T-helper 1 cell treated with Interleukin-12 subunit alpha and Interleukin-12 subunit beta and Interleukin-4 antibody, amounts not matched to agents 30 μg/mL and 1 μg/mL, for 36 hours (primary cell): ENCODE data around the gene METTL25B.
"Not testable (repeated sequence)": the region's sequence is repeated elsewhere in the genome, so short reads cannot be mapped to it uniquely, and the experiment has no call there.

Experiments
- H3K27ac Mint-ChIP-seq: one replicate; pipeline ENCODE4 v1.8.0; 2021; ENCODE audit warnings: mild to moderate bottlenecking, mixed read lengths
- H3K27me3 Mint-ChIP-seq: one replicate; pipeline ENCODE4 v1.8.0; 2021; ENCODE audit warnings: low read depth, mixed read lengths
- H3K36me3 Mint-ChIP-seq: one replicate; pipeline ENCODE4 v1.8.0; 2021; ENCODE audit warnings: low read depth, mixed read lengths
- H3K4me1 Mint-ChIP-seq: one replicate; pipeline ENCODE4 v1.8.0; 2021; ENCODE audit warnings: low read depth, mixed read lengths
- H3K4me3 Mint-ChIP-seq: one replicate; pipeline ENCODE4 v1.8.0; 2021; ENCODE audit warnings: mild to moderate bottlenecking, moderate library complexity, mixed read lengths
- H3K9me3 Mint-ChIP-seq: one replicate; pipeline ENCODE4 v1.8.0; 2021; ENCODE audit warnings: mixed read lengths

Gene METTL25B

GRCh38 chr1:156756355-156756754, 28.1 kb downstream of the METTL25B start:
- Mint-ChIP-seq H3K27me3 (no peaks in the 10 kb centered on the region), H3K36me3 (peaks cover 3% of the 10 kb centered on the region), H3K9me3 (no peaks in the 10 kb centered on the region), H3K4me1 (peaks cover 7% of the 10 kb centered on the region), H3K4me3 (no peak overlapping the region), H3K27ac (no peak overlapping the region)

DNA sequence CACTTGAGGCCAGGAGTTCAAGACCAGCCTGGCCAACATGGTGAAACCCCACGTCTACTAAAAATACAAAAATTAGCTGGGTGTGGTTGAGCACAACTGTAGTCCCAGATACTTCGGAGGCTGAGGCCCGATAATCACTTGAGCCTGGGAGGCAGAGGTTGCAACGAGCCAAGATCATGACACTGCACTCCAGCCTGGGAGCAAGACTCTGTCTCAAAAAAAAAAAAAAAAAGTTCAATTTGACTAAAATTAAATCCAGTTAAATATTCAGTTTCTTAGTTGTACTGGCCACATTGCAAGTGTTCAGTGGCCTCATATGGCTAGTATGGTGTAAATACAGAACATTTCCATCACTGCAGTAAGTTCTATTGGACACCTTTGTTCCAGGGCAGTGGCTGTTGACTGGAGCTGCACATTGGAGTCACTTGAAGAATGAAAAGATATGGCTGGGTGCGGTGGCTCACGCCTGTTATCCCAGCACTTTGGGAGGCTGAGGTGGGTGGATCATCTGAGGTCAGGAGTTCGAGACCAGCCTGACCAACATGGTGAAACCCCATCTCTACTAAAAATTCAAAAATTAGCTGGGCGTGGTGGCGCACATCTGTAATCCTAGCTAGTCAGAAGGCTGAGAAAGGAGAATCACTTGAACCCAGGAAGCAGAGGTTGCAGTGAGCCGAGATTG, 29.4 kb downstream of the METTL25B start:
- H3K27me3 Mint-ChIP-seq, H3K4me3 Mint-ChIP-seq, H3K4me1 Mint-ChIP-seq, H3K27ac Mint-ChIP-seq, H3K9me3 Mint-ChIP-seq, H3K36me3 Mint-ChIP-seq: not testable (repeated sequence)

DNA sequence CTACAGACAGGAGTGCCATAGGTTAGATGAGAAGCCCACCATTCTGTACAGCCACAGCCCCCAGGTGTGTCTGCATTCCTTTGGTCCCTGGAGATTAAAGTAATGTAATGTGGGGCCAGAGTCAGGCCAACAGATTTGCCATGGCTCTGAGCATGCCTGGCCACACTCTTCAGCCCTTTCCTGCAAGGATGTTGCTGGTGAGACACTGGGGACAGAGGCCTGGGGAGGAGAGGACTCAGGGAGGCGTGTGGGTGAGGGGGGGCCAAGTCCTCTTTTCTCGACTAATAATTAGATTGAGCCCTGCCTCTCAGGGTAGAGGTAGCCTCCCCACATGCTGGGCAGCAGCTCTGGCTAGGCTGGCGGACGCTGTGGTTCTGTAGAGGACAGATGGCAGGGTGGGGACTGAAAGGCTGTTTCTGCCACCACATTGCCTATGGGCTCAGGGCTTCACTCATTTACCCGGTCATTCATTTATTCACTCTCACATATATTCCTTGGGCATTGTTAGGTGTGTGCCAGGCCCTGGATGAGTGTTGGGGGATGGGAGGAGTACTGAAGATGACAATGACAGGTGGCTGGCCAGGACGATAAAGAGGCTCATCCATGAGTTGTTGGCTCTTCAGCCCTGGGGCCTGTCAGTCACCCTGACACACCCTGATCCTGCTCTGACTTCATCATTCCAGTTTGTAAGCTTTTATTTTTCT, 32.0 kb downstream of the METTL25B start:
- no peak overlapping the region for H3K4me3 Mint-ChIP-seq
- H3K36me3 Mint-ChIP-seq = peaks cover 2% of the 10 kb centered on the region
- no peaks in the 10 kb centered on the region for H3K27me3 Mint-ChIP-seq
- H3K27ac Mint-ChIP-seq = no peak overlapping the region
- H3K9me3 Mint-ChIP-seq = no peaks in the 10 kb centered on the region
- H3K4me1 Mint-ChIP-seq = no peaks in the 10 kb centered on the region

GRCh38 chr1:156760796-156761104, 32.5 kb downstream of the METTL25B start:
- H3K36me3 Mint-ChIP-seq = peaks cover 2% of the 10 kb centered on the region
- H3K27me3 Mint-ChIP-seq = no peaks in the 10 kb centered on the region
- no peaks in the 10 kb centered on the region for H3K4me1 Mint-ChIP-seq
- H3K4me3 Mint-ChIP-seq = no peak overlapping the region
- no peaks in the 10 kb centered on the region for H3K9me3 Mint-ChIP-seq
- no peak overlapping the region for H3K27ac Mint-ChIP-seq

DNA sequence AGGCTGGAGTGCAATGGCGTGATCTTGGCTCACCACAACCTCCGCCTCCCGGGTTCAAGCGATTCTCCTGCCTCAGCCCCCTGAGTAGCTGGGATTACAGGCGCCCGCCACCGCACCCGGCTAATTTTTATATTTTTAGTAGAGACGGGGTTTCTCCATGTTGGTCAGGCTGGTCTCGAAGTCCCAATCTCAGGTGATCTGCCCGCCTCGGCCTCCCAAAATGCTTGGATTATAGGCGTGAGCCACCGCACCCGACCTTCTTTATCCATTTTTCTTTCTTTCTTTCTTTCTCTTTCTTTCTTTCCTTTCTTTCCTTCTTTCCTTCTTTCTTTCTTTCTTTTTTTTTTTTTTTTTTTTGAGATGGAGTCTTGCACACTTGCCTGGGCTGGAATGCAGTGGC, 36.9 kb downstream of the METTL25B start:
- H3K4me1 Mint-ChIP-seq = peaks cover 22% of the 10 kb centered on the region
- H3K27me3 Mint-ChIP-seq, H3K9me3 Mint-ChIP-seq, H3K27ac Mint-ChIP-seq, H3K36me3 Mint-ChIP-seq, H3K4me3 Mint-ChIP-seq: not testable (repeated sequence)

DNA sequence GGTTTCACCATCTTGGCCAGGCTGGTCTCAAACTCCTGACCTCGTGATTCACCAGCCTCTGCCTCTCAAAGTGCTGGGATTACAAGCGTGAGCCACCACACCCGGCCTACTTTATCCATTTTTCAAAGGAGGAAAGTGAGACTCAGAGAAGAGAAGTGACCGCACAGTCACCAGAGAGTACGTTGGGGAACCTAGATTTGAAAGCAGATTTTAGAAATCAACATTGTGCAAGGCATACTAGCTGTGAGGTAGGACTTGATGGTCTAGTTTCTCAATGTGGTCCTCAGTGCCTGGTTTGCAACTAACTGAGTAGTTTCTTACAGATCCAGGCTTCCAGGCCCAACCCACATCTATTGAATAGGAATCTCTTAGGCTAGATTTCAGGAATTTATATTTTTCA, 37.4 kb downstream of the METTL25B start:
- no peaks in the 10 kb centered on the region for H3K27me3 Mint-ChIP-seq
- no peaks in the 10 kb centered on the region for H3K9me3 Mint-ChIP-seq
- H3K4me3 Mint-ChIP-seq = no peak overlapping the region
- H3K4me1 Mint-ChIP-seq = peaks cover 24% of the 10 kb centered on the region
- no peak overlapping the region for H3K27ac Mint-ChIP-seq
- peaks cover 7% of the 10 kb centered on the region for H3K36me3 Mint-ChIP-seq

GRCh38 chr1:156766298-156767100, 38.2 kb downstream of the METTL25B start:
- H3K9me3 Mint-ChIP-seq = no peaks in the 10 kb centered on the region
- peaks cover 32% of the 10 kb centered on the region for H3K4me1 Mint-ChIP-seq
- H3K36me3 Mint-ChIP-seq = peaks cover 14% of the 10 kb centered on the region
- H3K4me3 Mint-ChIP-seq = no peak overlapping the region
- H3K27ac Mint-ChIP-seq = no peak overlapping the region
- H3K27me3 Mint-ChIP-seq = no peaks in the 10 kb centered on the region

GRCh38 chr1:156767101-156767878, 39.0 kb downstream of the METTL25B start, which contains the start of gene PRCC:
Gene PRCC (plus strand): TSS chr1:156767535. CDS start chr1:156767772, 237 bp downstream.
- Mint-ChIP-seq H3K4me3 (no peak within 1 kb of the TSS), H3K27ac (no peak within 1 kb of the TSS), H3K9me3 (no peaks in the 10 kb centered on the region), H3K36me3 (peaks cover 14% of the 10 kb centered on the region), H3K27me3 (no peaks in the 10 kb centered on the region), H3K4me1 (peaks cover 32% of the 10 kb centered on the region)

DNA sequence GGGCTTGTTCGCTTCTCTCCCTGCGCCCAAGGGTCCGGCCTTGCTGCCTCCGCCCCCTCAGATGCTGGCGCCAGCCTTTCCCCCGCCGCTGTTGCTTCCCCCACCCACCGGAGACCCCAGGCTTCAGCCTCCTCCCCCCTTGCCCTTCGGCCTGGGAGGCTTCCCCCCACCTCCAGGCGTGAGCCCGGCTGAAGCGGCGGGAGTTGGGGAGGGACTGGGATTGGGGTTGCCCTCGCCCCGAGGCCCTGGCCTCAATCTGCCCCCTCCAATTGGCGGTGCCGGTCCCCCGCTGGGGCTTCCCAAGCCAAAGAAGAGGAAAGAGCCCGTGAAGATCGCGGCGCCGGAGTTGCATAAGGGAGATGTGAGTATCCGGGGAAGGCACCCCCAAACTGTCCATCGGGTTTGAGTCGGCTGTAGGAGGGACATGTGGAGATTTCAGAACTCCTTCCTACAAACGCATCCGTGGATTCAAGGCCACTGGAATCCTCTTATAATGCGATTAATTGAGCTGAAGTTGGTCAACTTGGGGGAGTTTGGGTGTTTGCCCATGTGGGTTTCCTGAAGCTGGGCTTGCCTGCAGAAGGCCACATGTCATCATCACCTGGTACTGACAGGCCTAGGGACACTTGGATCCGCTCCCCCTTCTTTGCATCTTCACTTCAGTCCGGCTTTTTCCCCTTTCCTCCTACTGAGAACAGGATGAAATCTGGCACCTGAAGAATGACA, 39.8 kb downstream of the METTL25B start:
- Mint-ChIP-seq H3K4me1 (peaks cover 38% of the 10 kb centered on the region), H3K27me3 (no peaks in the 10 kb centered on the region), H3K27ac (no peak overlapping the region), H3K4me3 (no peak overlapping the region), H3K36me3 (peaks cover 14% of the 10 kb centered on the region), H3K9me3 (no peaks in the 10 kb centered on the region)

DNA sequence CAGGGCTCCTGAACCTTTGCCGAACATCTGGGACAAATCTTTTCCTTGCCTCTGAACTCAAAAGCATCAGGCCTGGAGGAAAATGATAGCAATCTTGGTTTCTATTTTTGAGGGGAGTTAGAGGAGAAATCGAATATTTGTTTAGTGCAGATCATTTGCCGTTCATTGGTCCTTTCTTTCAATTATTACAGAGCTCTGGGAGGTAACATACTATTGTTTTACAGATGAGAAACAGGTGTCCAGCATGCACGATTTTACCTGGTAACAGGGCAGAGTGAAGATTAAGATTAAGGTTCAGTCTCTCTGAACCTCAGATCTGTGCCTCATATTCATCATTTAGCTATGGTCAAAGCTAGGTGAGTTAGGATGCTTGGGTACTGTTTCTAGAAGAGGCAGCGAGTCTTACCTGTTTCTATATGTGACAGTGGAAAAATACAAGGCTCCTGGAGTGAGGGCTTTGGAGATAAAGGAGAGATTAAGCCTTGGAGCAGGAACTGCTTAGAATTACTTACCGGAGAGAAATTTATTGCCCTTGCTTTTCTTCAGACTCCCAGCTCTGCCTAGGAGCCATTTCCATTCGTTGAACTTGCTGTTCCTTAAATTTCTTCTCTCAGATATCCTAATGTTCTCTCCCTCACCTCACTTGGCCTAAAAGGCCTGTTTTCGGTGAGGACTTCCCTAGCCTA, 40.5 kb downstream of the METTL25B start:
- Mint-ChIP-seq H3K27ac (no peak overlapping the region), H3K9me3 (no peaks in the 10 kb centered on the region), H3K4me1 (peaks cover 44% of the 10 kb centered on the region)

DNA sequence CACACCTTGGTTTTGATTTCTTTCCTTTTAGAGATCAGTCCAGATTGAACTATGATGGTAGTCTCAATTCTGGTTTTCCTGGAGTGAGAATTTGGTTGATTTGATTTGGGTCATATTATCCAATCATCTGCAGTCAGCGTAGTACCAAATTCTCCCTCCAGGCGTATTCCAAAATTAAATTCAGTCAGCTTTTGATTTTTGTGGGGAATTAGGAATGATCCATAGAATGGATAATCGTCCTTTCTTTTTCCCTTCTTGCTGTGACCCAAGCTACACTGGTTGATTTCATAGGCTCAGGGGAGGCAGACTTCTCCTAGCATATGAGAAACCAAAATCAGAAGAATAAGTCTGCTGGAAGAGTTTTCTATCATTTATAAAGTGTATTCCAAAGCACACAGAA, 44.0 kb downstream of the METTL25B start:
- Mint-ChIP-seq H3K9me3 (no peaks in the 10 kb centered on the region), H3K27ac (no peak overlapping the region), H3K27me3 (no peaks in the 10 kb centered on the region), H3K4me3 (no peak overlapping the region), H3K36me3 (peaks cover 24% of the 10 kb centered on the region), H3K4me1 (peaks cover 46% of the 10 kb centered on the region)

More for the DNA sequence above, 40.5 kb downstream of the METTL25B start:
- Mint-ChIP-seq H3K36me3 (peaks cover 20% of the 10 kb centered on the region), H3K27me3 (no peaks in the 10 kb centered on the region), H3K4me3 (no peak overlapping the region)

DNA sequence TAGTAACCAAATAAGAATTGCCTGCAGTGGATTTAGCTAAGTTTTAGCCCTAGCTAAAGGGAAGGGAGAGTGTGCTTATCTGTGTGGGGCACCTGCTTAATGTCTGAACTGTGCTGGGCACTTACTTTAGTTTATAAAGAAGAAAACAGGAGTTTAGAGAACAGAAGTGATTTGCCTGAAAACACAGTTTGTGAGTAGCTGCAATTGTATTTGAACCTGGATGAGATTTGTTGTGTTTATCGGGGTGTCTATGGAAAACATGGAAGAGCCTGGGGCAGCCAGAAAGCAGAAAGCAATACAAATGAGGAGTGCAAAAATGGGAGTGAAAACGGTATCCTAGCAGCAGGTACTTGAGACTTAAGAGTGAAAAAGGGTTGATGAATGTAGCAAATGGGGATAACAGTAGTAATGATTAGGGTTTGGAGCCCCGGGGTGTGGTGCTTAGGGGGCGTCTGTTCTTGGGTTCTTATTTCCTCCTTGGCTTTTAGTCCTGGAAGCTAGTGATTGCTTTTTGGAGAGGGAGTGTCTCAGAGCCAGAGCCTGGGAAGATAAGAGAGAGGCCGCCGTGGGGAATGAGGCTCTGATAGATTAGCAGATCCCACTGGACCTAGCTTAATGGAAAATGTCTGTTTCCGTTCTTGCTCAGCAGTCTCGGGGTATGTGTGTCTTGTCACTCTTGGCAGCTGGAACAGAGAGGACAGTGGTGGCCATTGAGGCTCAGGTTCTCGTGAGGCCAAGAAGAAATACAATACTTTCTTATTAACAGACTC, 44.6 kb downstream of the METTL25B start:
- H3K4me3 Mint-ChIP-seq = no peak overlapping the region

GRCh38 chr1:156773607-156774006, 45.3 kb downstream of the METTL25B start:
- peaks cover 50% of the 10 kb centered on the region for H3K4me1 Mint-ChIP-seq
- H3K9me3 Mint-ChIP-seq = no peaks in the 10 kb centered on the region
- H3K4me3 Mint-ChIP-seq = no peak overlapping the region
- peaks cover 24% of the 10 kb centered on the region for H3K36me3 Mint-ChIP-seq
- no peak overlapping the region for H3K27ac Mint-ChIP-seq
- no peaks in the 10 kb centered on the region for H3K27me3 Mint-ChIP-seq

More for the DNA sequence above, 44.6 kb downstream of the METTL25B start:
- peaks cover 24% of the 10 kb centered on the region for H3K36me3 Mint-ChIP-seq
- H3K9me3 Mint-ChIP-seq = no peaks in the 10 kb centered on the region
- no peak overlapping the region for H3K27ac Mint-ChIP-seq
- no peaks in the 10 kb centered on the region for H3K27me3 Mint-ChIP-seq
- peaks cover 51% of the 10 kb centered on the region for H3K4me1 Mint-ChIP-seq
